CD4-positive, alpha-beta memory T cell (primary cell): ENCODE data around the gene IFNA5. TPM values are rescaled to one million over a fixed set of nuclear protein-coding genes. Genes with fewer than 3 reads are reported as not detected.
A peak's percentile ranks its signal among the peaks of the same experiment; 100 is the strongest.

Experiments used
- CTCF ChIA-PET: fragments of 350-600 bp; sonication (Branson Sonifier 250); formaldehyde crosslinking; loops from one replicate; lab custom pipeline; 2021; ENCODE audit warnings: inconsistent platforms; ENCODE audit not compliant: partially characterized antibody; lab: Charles Lee
- POLR2A ChIA-PET: fragments of 350-600 bp; sonication (Branson Sonifier 250); formaldehyde crosslinking; loops from one replicate; lab custom pipeline; 2021; ENCODE audit not compliant: partially characterized antibody; lab: Charles Lee
- DNase-seq, 5 donors: peaks; one replicate each; pipeline versions ENCODE4 v3.0.0 to v3.0.0-alpha.2; 2020 to 2022; ENCODE audit warnings: mixed read lengths in 1 of 5
- H3K27ac ChIP-seq: one replicate; pipeline ENCODE4 v1.7.0; 2013; ENCODE audit warnings: low read depth, low read length
- H3K27me3 ChIP-seq: 2 replicates; pipeline ENCODE4 v1.7.0; 2013; ENCODE audit warnings: mild to moderate bottlenecking, low read length, moderate library complexity; ENCODE audit not compliant: insufficient read depth
- H3K36me3 ChIP-seq: 2 replicates; pipeline ENCODE4 v1.7.0; 2013; ENCODE audit warnings: mild to moderate bottlenecking, low read length, moderate library complexity; ENCODE audit not compliant: insufficient read depth
- H3K4me1 ChIP-seq: 2 replicates; pipeline ENCODE4 v1.7.0; 2013; ENCODE audit warnings: mild to moderate bottlenecking, low read length, moderate library complexity; ENCODE audit not compliant: insufficient read depth
- H3K4me3 ChIP-seq, 2 donors: one replicate each; pipeline ENCODE4 v1.7.0; 2013; ENCODE audit warnings: low read length in 2 of 2, mild to moderate bottlenecking in 1 of 2
- H3K9me3 ChIP-seq, 2 donors: one replicate each; pipeline ENCODE4 v1.7.0; 2013; ENCODE audit warnings: low read length in 2 of 2, control low read depth in 1 of 2; ENCODE audit not compliant: control insufficient read depth in 1 of 2
- H3K27ac Mint-ChIP-seq, 7 donors: one replicate each; pipeline ENCODE4 v1.8.0; 2020 to 2021; ENCODE audit warnings: mixed read lengths in 7 of 7, mild to moderate bottlenecking in 6 of 7, inconsistent platforms in 3 of 7, moderate library complexity in 3 of 7
- H3K27me3 Mint-ChIP-seq, 2 donors: one replicate each; pipeline ENCODE4 v1.8.0; 2020 to 2021; ENCODE audit warnings: mixed read lengths in 2 of 2
- H3K36me3 Mint-ChIP-seq, 2 donors: one replicate each; pipeline ENCODE4 v1.8.0; 2020 to 2021; ENCODE audit warnings: mixed read lengths in 2 of 2, inconsistent platforms in 1 of 2, mild to moderate bottlenecking in 1 of 2
- H3K4me1 Mint-ChIP-seq, 4 donors: one replicate each; pipeline ENCODE4 v1.8.0; 2020 to 2021; ENCODE audit warnings: mixed read lengths in 4 of 4, mild to moderate bottlenecking in 1 of 4
- H3K4me3 Mint-ChIP-seq, 8 donors: one replicate each; pipeline ENCODE4 v1.8.0; 2020 to 2021; ENCODE audit warnings: mixed read lengths in 8 of 8, mild to moderate bottlenecking in 7 of 8, moderate library complexity in 6 of 8, inconsistent platforms in 3 of 8
- H3K9me3 Mint-ChIP-seq, 8 donors: one replicate each; pipeline ENCODE4 v1.8.0; 2020 to 2021; ENCODE audit warnings: mixed read lengths in 8 of 8, mild to moderate bottlenecking in 5 of 8, inconsistent platforms in 3 of 8, moderate library complexity in 1 of 8
- intact Hi-C: fragments of 100-400 bp; cut with micrococcal nuclease; formaldehyde crosslinking; loops from one replicate; pipeline ENCODE4 v1.15.1; 2023
- polyA plus RNA-seq, 2 donors: library from polyadenylated mRNA; unstranded; fragments of 300-500 nt; fragmentation: Illumina TruSeq; gene quantifications; one replicate each; pipeline ENCODE4 v1.2.3, GENCODE V29; 2021
- total RNA-seq, 2 experiments: library from RNA; stranded (reverse); gene quantifications; one replicate each; pipeline ENCODE4 v1.2.3, GENCODE V29; 2021

The IFNA5 gene
- total and polyA plus RNA-seq, 4 experiments from 2014 or later, result not detected

GRCh38 chr9:21294904-21295538, 10.1 kb downstream of the IFNA5 start:
- Mint-ChIP-seq H3K27ac (no peak overlapping the region), H3K36me3 (no peaks in the 10 kb centered on the region), H3K9me3 (peaks cover 0 to 7% (median 0%) of the 10 kb centered on the region in 8 donors), H3K27me3 (peaks cover 12 to 19% of the 10 kb centered on the region in 2 donors), H3K4me1 (peaks cover 0 to 2% (median under 1%) of the 10 kb centered on the region in 4 donors), H3K4me3 (no peak overlapping the region)
- ChIA-PET CTCF (interaction anchor here (1.5 kb wide), 1 partner anchor 42 kb away, joined by 3 read pairs; no protein-coding TSS in a partner anchor), POLR2A (no interaction called here)
- Histone ChIP-seq H3K4me1 (no peaks in the 10 kb centered on the region), H3K36me3 (no peaks in the 10 kb centered on the region), H3K27me3 (no peaks in the 10 kb centered on the region), H3K4me3 (no peak overlapping the region), H3K9me3 (no peaks in the 10 kb centered on the region), H3K27ac (no peak overlapping the region)
- intact Hi-C loops, result no loop called here
- no peak for DNase-seq

- POLR2A ChIA-PET, result no interaction called here
- no peaks in the 10 kb centered on the region for H3K4me1 ChIP-seq
- Mint-ChIP-seq H3K27me3 (peaks cover 9 to 18% of the 10 kb centered on the region in 2 donors), H3K27ac (no peak overlapping the region), H3K9me3 (peaks cover 0 to 5% (median 0%) of the 10 kb centered on the region in 8 donors), H3K36me3 (no peaks in the 10 kb centered on the region), H3K4me1 (peaks cover 0 to 2% (median under 1%) of the 10 kb centered on the region in 4 donors), H3K4me3 (no peak overlapping the region)
- H3K27me3 ChIP-seq, result no peaks in the 10 kb centered on the region
- no peaks in the 10 kb centered on the region for H3K9me3 ChIP-seq
- no peak overlapping the region for H3K4me3 ChIP-seq
- intact Hi-C loops, result no loop called here
- peak in 1 of 5 donors; percentile 40 for DNase-seq
- CTCF ChIA-PET, result no interaction called here
- H3K27ac ChIP-seq, result no peak overlapping the region
- H3K36me3 ChIP-seq, result no peaks in the 10 kb centered on the region
Observed at GRCh38 chr9:21294364-21294774, 10.7 kb downstream of the IFNA5 start.

GRCh38 chr9:21289848-21290247, 15.3 kb downstream of the IFNA5 start:
- intact Hi-C loops, result no loop called here
- Histone ChIP-seq H3K4me3 (no peak overlapping the region), H3K27me3 (no peaks in the 10 kb centered on the region), H3K36me3 (no peaks in the 10 kb centered on the region), H3K4me1 (no peaks in the 10 kb centered on the region), H3K27ac (no peak overlapping the region), H3K9me3 (no peaks in the 10 kb centered on the region)
- H3K27me3 Mint-ChIP-seq, result peaks cover 9 to 15% of the 10 kb centered on the region in 2 donors
- H3K36me3 Mint-ChIP-seq, result no peaks in the 10 kb centered on the region
- H3K4me1 Mint-ChIP-seq, result no peaks in the 10 kb centered on the region
- no peak for DNase-seq
- POLR2A ChIA-PET, result no interaction called here
- CTCF ChIA-PET, result interaction anchor here (1.4 kb wide), 1 partner anchor 29 kb away, joined by 6 read pairs; no protein-coding TSS in a partner anchor
- peaks cover 0 to 7% (median 0%) of the 10 kb centered on the region in 8 donors for H3K9me3 Mint-ChIP-seq
- no peak overlapping the region for H3K27ac Mint-ChIP-seq
- H3K4me3 Mint-ChIP-seq, result no peak overlapping the region

- intact Hi-C loops, result no loop called here
- ChIA-PET CTCF (no interaction called here), POLR2A (no interaction called here)
- Mint-ChIP-seq H3K27me3 (peaks cover 10 to 11% of the 10 kb centered on the region in 2 donors), H3K4me1 (no peaks in the 10 kb centered on the region), H3K4me3 (no peak overlapping the region), H3K36me3 (no peaks in the 10 kb centered on the region), H3K9me3 (peaks cover 0 to 7% (median 0%) of the 10 kb centered on the region in 8 donors), H3K27ac (no peak overlapping the region)
- Histone ChIP-seq H3K27me3 (no peaks in the 10 kb centered on the region), H3K36me3 (no peaks in the 10 kb centered on the region), H3K4me1 (no peaks in the 10 kb centered on the region), H3K27ac (no peak overlapping the region), H3K4me3 (no peak overlapping the region), H3K9me3 (no peaks in the 10 kb centered on the region)
- no peak for DNase-seq
Observed at GRCh38 chr9:21287280-21287679, 17.8 kb downstream of the IFNA5 start.

- no peaks in the 10 kb centered on the region for H3K36me3 Mint-ChIP-seq
- no peak for DNase-seq
- H3K36me3 ChIP-seq, result no peaks in the 10 kb centered on the region
- intact Hi-C loops, result no loop called here
- no peak overlapping the region for H3K4me3 ChIP-seq
- H3K27me3 Mint-ChIP-seq, result peaks cover 8 to 9% of the 10 kb centered on the region in 2 donors
- ChIA-PET POLR2A (no interaction called here), CTCF (no interaction called here)
- H3K4me1 ChIP-seq, result no peaks in the 10 kb centered on the region
- no peaks in the 10 kb centered on the region for H3K27me3 ChIP-seq
- no peaks in the 10 kb centered on the region for H3K9me3 ChIP-seq
- no peaks in the 10 kb centered on the region for H3K4me1 Mint-ChIP-seq
- no peak overlapping the region for H3K27ac Mint-ChIP-seq
- no peak overlapping the region for H3K4me3 Mint-ChIP-seq
- H3K27ac ChIP-seq, result no peak overlapping the region
- H3K9me3 Mint-ChIP-seq, result peaks cover 0 to 7% (median 0%) of the 10 kb centered on the region in 8 donors
Observed at GRCh38 chr9:21286659-21287058, 18.5 kb downstream of the IFNA5 start.

- Histone ChIP-seq H3K36me3 (no peaks in the 10 kb centered on the region), H3K4me1 (no peaks in the 10 kb centered on the region), H3K9me3 (no peaks in the 10 kb centered on the region), H3K4me3 (no peak overlapping the region), H3K27ac (no peak overlapping the region), H3K27me3 (no peaks in the 10 kb centered on the region)
- Mint-ChIP-seq H3K4me1 (no peaks in the 10 kb centered on the region), H3K27me3 (peaks cover 10 to 12% of the 10 kb centered on the region in 2 donors), H3K36me3 (no peaks in the 10 kb centered on the region), H3K4me3 (no peak overlapping the region), H3K27ac (no peak overlapping the region), H3K9me3 (peaks cover 0 to 7% (median 0%) of the 10 kb centered on the region in 8 donors)
- ChIA-PET CTCF (no interaction called here), POLR2A (no interaction called here)
- intact Hi-C loops, result no loop called here
- DNase-seq, result no peak
Observed at GRCh38 chr9:21286099-21286498, 19.0 kb downstream of the IFNA5 start.

- no peak overlapping the region for H3K4me3 ChIP-seq
- POLR2A ChIA-PET, result no interaction called here
- no peaks in the 10 kb centered on the region for H3K4me1 ChIP-seq
- Mint-ChIP-seq H3K27ac (no peak overlapping the region), H3K36me3 (no peaks in the 10 kb centered on the region), H3K27me3 (peaks cover 11 to 18% of the 10 kb centered on the region in 2 donors), H3K4me3 (no peak overlapping the region), H3K4me1 (no peaks in the 10 kb centered on the region), H3K9me3 (peaks cover 0 to 2% (median 0%) of the 10 kb centered on the region in 8 donors)
- H3K27ac ChIP-seq, result no peak overlapping the region
- no peaks in the 10 kb centered on the region for H3K9me3 ChIP-seq
- no peaks in the 10 kb centered on the region for H3K27me3 ChIP-seq
- CTCF ChIA-PET, result no interaction called here
- intact Hi-C loops, result no loop called here
- no peaks in the 10 kb centered on the region for H3K36me3 ChIP-seq
- no peak for DNase-seq
Observed at GRCh38 chr9:21281275-21281674, 23.8 kb downstream of the IFNA5 start.
